Neural progenitor cell (in vitro differentiated cells): ENCODE results near the gene MEX3D. TPM values are rescaled to one million over a fixed set of nuclear protein-coding genes. Genes with fewer than 3 reads are reported as not detected.

Source experiments
- DNase-seq: peaks from one replicate; pipeline ENCODE4 v3.0.0-alpha.2; 2016; ENCODE audit warnings: low spot score
- H2AFZ ChIP-seq: fragments of 200-600 bp; sonication (generic); replicated peaks from 2 replicates; pipeline ENCODE4 v1.6.1; 2016; ENCODE audit warnings: antibody characterized with exemption
- H3F3A ChIP-seq: fragments of 200-600 bp; sonication (generic); 2 replicates; pipeline ENCODE4 v1.6.1; 2016; ENCODE audit warnings: antibody characterized with exemption, low read depth
- H3K27ac ChIP-seq: fragments of 200-600 bp; sonication (generic); 2 replicates; pipeline ENCODE4 v1.5.1; 2016; ENCODE audit warnings: mild to moderate bottlenecking
- H3K27me3 ChIP-seq: fragments of 200-600 bp; sonication (generic); 2 replicates; pipeline ENCODE4 v1.6.1; 2016; ENCODE audit warnings: mild to moderate bottlenecking, moderate library complexity
- H3K36me3 ChIP-seq: fragments of 200-600 bp; sonication (generic); 2 replicates; pipeline ENCODE4 v1.5.1; 2016
- H3K4me1 ChIP-seq: fragments of 200-600 bp; sonication (generic); 2 replicates; pipeline ENCODE4 v1.6.1; 2016; ENCODE audit warnings: mixed run types
- H3K4me2 ChIP-seq: fragments of 200-600 bp; sonication (generic); 2 replicates; pipeline ENCODE4 v1.6.1; 2016
- H3K4me3 ChIP-seq: fragments of 200-600 bp; sonication (generic); 2 replicates; pipeline ENCODE4 v1.5.1; 2016
- H3K79me2 ChIP-seq: fragments of 200-600 bp; sonication (generic); 2 replicates; pipeline ENCODE4 v1.6.1; 2016; ENCODE audit warnings: low read depth
- H3K9ac ChIP-seq: fragments of 200-600 bp; sonication (generic); 2 replicates; pipeline ENCODE4 v1.6.1; 2016
- H3K9me3 ChIP-seq: fragments of 200-600 bp; sonication (generic); 2 replicates; pipeline ENCODE4 v1.5.1; 2016; ENCODE audit warnings: low read depth
- H4K20me1 ChIP-seq: fragments of 200-600 bp; sonication (generic); 2 replicates; pipeline ENCODE4 v1.6.1; 2016; ENCODE audit warnings: low read depth
- H3K27ac Mint-ChIP-seq: 3 replicates; pipeline ENCODE4 v1.8.0; 2021; ENCODE audit warnings: mixed read lengths
- H3K27me3 Mint-ChIP-seq: 2 replicates; pipeline ENCODE4 v1.8.0; 2022; ENCODE audit warnings: low read depth, mild to moderate bottlenecking, inconsistent platforms, moderate library complexity, mixed read lengths; ENCODE audit not compliant: insufficient read depth
- H3K36me3 Mint-ChIP-seq: 3 replicates; pipeline ENCODE4 v1.8.0; 2021; ENCODE audit warnings: mixed read lengths
- H3K4me1 Mint-ChIP-seq: 3 replicates; pipeline ENCODE4 v1.8.0; 2021; ENCODE audit warnings: mixed read lengths
- H3K4me3 Mint-ChIP-seq: 3 replicates; pipeline ENCODE4 v1.8.0; 2021; ENCODE audit warnings: mild to moderate bottlenecking, moderate library complexity, mixed read lengths
- H3K9me3 Mint-ChIP-seq: 3 replicates; pipeline ENCODE4 v1.8.0; 2020; ENCODE audit warnings: mixed read lengths
- EZH2 ChIP-seq: fragments of 200-600 bp; sonication (generic); IDR thresholded peaks from 2 replicates; pipeline ENCODE4 v1.6.1; 2017; ENCODE audit warnings: antibody characterized with exemption, mild to moderate bottlenecking, moderate library complexity
- EZH2phosphoT487 ChIP-seq: fragments of 200-600 bp; sonication (generic); IDR thresholded peaks from 2 replicates; pipeline ENCODE4 v1.6.1; 2017; ENCODE audit warnings: antibody characterized with exemption
- total RNA-seq: library from RNA; depleted of rRNA; stranded (reverse); fragments of >200 nt; gene quantifications from 2 replicates; pipeline ENCODE4 v1.2.3, GENCODE V29; 2015; ENCODE audit warnings: low replicate concordance
- TF ChIP-seq, protein P1 (sequence below): fragments of 200-600 bp; sonication (generic); IDR thresholded peaks from 2 replicates; pipeline ENCODE4 v1.5.1; 2017; ENCODE audit warnings: antibody characterized with exemption, mild to moderate bottlenecking

The MEX3D gene
- total RNA-seq, 1 donor from 2014 or later = 15.9 TPM

DNA sequence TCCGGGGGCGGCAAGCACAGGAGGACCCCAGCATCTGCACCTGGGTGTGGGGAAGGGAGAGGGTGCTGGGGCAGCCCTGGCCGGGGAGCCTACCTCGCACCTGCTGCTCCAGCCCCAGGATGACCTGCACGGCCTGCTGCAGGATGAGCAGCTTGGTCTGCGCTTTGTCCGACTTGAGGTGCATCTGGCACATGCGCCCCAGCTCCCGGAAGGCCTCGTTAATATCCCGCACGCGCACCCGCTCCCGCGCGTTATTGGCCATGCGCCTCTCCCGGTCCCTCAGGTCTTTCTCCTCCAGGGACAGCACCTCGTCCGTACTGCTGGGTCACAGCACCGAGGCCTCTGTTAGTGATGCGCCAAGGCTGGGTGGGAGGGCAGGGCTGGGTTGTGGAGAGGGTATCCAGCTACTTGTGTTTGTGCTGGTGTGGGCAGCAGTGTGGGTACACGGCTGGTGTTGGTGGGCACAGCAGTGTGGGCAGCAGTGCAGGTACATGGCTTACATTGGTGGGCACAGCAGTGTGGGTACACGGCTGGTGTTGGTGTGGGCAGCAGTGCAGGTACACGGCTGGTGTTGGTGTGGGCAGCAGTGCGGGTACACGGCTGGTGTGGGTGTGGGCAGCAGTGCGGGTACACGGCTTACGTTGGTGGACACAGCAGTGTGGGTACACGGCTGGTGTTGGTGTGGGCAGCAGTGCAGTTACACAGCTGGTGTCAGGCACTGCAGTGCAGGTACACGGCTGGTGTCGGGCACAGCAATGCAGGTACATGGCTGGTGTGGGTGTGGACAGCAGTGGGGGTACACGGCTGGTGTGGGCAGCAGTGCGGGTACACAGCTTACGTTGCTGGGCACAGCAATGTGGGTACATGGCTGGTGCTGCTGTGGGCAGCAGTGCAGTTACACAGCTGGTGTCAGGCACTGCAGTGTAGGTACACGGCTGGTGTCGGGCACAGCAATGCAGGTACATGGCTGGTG, 44.3 kb upstream of the MEX3D start:
- Histone ChIP-seq H3K36me3 (no peaks in the 10 kb centered on the region), H3K79me2 (peaks cover 8% of the 10 kb centered on the region), H3F3A (peaks cover 44% of the 10 kb centered on the region), H2AFZ (no peak overlapping the region), H3K27ac (no peak overlapping the region), H3K9me3 (no peaks in the 10 kb centered on the region), H3K4me3 (no peak overlapping the region), H4K20me1 (peaks cover 32% of the 10 kb centered on the region), H3K4me2 (no peak overlapping the region), H3K9ac (no peak overlapping the region), H3K27me3 (no peaks in the 10 kb centered on the region), H3K4me1 (no peaks in the 10 kb centered on the region)
- no peak for TF ChIP-seq EZH2phosphoT487
- TF ChIP-seq EZH2 = no peak
- TF ChIP-seq, protein P1, sequence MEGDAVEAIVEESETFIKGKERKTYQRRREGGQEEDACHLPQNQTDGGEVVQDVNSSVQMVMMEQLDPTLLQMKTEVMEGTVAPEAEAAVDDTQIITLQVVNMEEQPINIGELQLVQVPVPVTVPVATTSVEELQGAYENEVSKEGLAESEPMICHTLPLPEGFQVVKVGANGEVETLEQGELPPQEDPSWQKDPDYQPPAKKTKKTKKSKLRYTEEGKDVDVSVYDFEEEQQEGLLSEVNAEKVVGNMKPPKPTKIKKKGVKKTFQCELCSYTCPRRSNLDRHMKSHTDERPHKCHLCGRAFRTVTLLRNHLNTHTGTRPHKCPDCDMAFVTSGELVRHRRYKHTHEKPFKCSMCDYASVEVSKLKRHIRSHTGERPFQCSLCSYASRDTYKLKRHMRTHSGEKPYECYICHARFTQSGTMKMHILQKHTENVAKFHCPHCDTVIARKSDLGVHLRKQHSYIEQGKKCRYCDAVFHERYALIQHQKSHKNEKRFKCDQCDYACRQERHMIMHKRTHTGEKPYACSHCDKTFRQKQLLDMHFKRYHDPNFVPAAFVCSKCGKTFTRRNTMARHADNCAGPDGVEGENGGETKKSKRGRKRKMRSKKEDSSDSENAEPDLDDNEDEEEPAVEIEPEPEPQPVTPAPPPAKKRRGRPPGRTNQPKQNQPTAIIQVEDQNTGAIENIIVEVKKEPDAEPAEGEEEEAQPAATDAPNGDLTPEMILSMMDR = no peak
- Mint-ChIP-seq H3K4me1 (no peaks in the 10 kb centered on the region), H3K27ac (no peak overlapping the region), H3K9me3 (peaks cover 2% of the 10 kb centered on the region), H3K27me3 (no peaks in the 10 kb centered on the region), H3K4me3 (no peak overlapping the region), H3K36me3 (peaks cover 20% of the 10 kb centered on the region)
- DNase-seq = no peak

- no peaks in the 10 kb centered on the region for H3K9me3 ChIP-seq
- H3K79me2 ChIP-seq = no peaks in the 10 kb centered on the region
- H3K36me3 Mint-ChIP-seq = peaks cover 13% of the 10 kb centered on the region
- H2AFZ ChIP-seq = no peak overlapping the region
- H3K27ac Mint-ChIP-seq = no peak overlapping the region
- peaks cover 2% of the 10 kb centered on the region for H3K4me1 Mint-ChIP-seq
- H3K36me3 ChIP-seq = no peaks in the 10 kb centered on the region
- DNase-seq = no peak
- H3K4me2 ChIP-seq = no peak overlapping the region
- no peak overlapping the region for H3K27ac ChIP-seq
- peaks cover 5% of the 10 kb centered on the region for H3K27me3 Mint-ChIP-seq
- no peaks in the 10 kb centered on the region for H3K27me3 ChIP-seq
- no peak overlapping the region for H3K9ac ChIP-seq
- no peak overlapping the region for H3K4me3 ChIP-seq
- TF ChIP-seq, protein P1 = no peak
- peaks cover 2% of the 10 kb centered on the region for H3K9me3 Mint-ChIP-seq
- H3F3A ChIP-seq = peaks cover 51% of the 10 kb centered on the region
- peaks cover 21% of the 10 kb centered on the region for H4K20me1 ChIP-seq
- H3K4me1 ChIP-seq = no peaks in the 10 kb centered on the region
- H3K4me3 Mint-ChIP-seq = peak overlapping the region; percentile 49
Observed at GRCh38 chr19:1611353-1611752, 43.2 kb upstream of the MEX3D start.

GRCh38 chr19:1610579-1610978, 42.5 kb upstream of the MEX3D start:
- H3K4me3 ChIP-seq = no peak overlapping the region
- Mint-ChIP-seq H3K27me3 (peaks cover 8% of the 10 kb centered on the region), H3K4me3 (no peak overlapping the region), H3K36me3 (peaks cover 7% of the 10 kb centered on the region), H3K4me1 (peaks cover 6% of the 10 kb centered on the region), H3K27ac (no peak overlapping the region), H3K9me3 (no peaks in the 10 kb centered on the region)
- H2AFZ ChIP-seq = no peak overlapping the region
- TF ChIP-seq EZH2 (no peak), EZH2phosphoT487 (no peak)
- TF ChIP-seq, protein P1 = no peak
- H3F3A ChIP-seq = peaks cover 55% of the 10 kb centered on the region
- H3K79me2 ChIP-seq = no peaks in the 10 kb centered on the region
- H3K27ac ChIP-seq = no peak overlapping the region
- no peaks in the 10 kb centered on the region for H3K27me3 ChIP-seq
- peaks cover 16% of the 10 kb centered on the region for H4K20me1 ChIP-seq
- no peak overlapping the region for H3K4me2 ChIP-seq
- H3K9ac ChIP-seq = no peak overlapping the region
- H3K4me1 ChIP-seq = no peaks in the 10 kb centered on the region
- no peaks in the 10 kb centered on the region for H3K9me3 ChIP-seq
- no peaks in the 10 kb centered on the region for H3K36me3 ChIP-seq
- no peak for DNase-seq
